ENCODE data around the gene ABCC1.
"Not testable (repeated sequence)": the region's sequence is repeated elsewhere in the genome, so short reads cannot be mapped to it uniquely, and the experiment has no call there.

The ABCC1 gene

DNA sequence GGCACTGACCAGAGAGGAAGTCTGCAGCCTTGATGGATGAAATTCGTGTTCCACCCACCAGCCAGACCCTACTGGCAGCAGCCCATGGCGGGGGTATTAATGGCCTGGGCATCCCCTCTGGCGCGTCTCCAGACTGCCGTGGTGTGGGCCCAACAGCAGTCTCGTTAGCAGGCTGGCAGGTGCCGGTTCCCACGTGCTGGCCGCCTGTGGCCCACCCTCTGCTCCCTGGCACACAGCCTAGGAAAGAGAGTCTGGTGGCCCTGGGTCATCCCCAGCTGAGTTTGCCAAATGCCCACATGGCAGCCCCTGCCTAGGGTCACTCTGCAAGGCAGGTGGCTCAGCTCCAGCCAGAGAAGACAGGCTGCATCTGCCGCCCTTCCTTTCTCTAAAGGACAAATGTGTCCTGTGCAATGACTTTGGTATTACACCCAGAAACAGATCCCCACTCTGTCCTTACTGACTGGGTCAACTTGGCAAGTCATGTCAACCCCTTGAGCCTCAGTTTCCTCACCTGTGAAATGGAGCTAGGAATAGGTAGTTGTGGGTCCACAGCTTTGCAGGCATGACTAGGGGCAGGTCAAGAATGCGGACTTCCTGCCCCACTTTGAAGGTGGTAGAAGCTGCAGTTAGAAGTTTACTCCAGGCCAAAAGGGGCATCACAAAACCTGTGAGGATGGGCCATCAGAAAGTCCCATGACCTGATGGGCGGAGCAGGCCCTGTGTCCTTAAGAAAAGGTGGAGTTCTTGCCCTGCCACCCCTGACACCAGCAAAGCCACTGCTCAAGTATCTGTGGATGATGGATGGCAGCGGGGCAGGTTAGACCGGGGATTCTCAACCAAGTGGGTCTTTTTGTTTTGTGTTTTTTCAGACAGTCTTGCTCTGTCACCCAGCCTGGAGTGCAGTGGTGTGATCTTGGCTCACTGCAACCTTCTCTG lies 197.2 kb downstream of the ABCC1 start:
- DNase-seq: no peak

DNA sequence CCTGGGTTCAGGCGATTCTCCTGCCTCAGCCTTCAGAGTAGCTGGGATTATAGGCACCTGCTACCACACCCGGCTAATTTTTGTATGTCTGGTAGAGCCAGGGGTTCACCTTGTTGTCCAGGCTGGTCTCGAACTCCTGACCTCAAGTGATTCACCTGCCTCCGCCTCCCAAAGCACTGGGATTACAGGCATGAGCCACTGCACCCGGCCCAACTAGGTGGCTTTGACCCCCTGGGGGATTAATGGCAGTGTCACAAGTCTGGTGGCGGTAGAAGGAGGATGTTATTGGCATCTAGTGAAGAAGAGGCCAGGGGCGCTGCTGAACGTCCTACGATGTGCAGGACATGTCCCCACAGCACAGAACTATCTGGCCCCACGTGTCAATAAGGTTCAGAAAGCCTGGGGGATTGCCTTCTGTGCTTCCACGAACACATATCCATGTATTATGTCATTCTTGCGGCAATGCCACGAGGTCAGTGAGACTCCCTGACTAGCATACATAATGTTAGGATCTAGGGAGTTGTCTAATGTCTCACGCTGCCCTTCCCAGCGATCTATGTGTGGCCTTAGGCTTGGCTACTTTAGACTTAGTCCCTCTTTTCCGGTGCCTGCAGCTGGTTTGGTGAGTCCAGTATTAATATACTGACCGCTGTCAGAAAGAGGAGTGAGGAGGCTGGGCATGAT lies 198.0 kb downstream of the ABCC1 start:
- DNase-seq: no peak

DNA sequence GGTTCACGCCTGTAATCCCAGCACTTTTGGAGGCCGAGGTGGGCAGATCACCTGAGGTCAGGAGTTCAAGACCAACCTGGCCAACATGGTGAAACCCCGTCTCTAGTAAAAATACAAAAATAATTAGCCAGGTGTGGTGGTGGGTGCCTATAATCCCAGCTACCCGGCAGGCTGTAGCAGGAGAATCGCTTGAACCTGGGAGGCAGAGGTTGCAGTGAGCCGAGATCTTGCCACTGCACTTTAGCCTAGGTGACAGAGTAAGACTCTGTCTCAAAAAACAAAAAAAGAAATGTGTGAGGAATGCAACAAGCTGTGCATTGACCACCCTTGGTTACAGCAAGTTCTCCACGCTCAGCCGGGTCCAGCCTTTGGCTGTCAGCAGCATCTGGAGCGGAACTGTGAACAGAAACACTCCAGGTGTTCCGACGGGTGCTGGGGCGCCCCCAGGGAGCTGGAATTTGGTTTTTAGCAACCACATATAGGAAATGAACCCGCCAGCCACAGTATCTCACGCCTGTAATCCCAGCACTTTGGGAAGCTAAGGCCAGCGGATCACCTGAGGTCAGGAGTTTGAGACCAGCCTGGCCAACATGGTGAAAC lies 198.7 kb downstream of the ABCC1 start:
- DNase-seq: not testable (repeated sequence)

DNA sequence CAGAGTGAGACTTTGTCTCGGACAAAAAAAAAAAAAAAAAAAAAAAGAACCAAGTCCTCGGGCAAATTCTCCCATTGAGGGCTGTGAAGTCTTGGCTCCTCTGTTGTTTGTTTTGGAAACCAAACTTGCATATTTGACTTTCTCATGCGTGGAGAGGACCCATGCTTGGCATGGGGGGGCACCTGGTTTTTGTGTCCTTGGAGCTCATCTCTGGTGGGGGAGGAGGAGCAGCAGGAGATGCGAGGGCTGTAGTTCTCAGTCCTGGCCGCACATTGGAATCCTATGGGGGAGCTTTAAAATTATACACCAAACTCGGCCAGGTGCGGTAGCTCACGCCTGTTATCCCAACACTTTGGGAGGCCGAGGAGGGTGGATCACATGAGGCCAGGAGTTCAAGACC lies 199.3 kb downstream of the ABCC1 start:
- no peak for DNase-seq

DNA sequence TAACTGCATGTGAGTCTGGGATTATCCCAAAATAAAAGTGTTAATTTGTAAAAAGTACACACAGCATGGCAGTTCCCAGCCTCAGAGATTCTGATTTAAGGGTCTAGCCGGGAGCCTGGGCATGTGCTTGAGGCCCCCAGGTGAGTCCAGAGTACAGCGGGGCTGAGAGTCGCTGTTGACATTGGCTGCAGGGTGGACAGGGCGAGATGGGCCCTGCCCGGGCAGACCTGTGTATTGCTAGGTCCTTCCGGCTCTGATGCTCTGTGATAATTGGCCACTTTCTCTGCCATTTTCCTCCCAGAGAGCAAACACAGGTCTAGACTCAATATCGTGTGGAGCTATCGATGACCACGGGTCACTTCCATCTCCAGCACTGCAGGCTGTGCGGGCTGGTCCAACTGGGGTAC lies 200.3 kb downstream of the ABCC1 start:
- no peak for DNase-seq

DNA sequence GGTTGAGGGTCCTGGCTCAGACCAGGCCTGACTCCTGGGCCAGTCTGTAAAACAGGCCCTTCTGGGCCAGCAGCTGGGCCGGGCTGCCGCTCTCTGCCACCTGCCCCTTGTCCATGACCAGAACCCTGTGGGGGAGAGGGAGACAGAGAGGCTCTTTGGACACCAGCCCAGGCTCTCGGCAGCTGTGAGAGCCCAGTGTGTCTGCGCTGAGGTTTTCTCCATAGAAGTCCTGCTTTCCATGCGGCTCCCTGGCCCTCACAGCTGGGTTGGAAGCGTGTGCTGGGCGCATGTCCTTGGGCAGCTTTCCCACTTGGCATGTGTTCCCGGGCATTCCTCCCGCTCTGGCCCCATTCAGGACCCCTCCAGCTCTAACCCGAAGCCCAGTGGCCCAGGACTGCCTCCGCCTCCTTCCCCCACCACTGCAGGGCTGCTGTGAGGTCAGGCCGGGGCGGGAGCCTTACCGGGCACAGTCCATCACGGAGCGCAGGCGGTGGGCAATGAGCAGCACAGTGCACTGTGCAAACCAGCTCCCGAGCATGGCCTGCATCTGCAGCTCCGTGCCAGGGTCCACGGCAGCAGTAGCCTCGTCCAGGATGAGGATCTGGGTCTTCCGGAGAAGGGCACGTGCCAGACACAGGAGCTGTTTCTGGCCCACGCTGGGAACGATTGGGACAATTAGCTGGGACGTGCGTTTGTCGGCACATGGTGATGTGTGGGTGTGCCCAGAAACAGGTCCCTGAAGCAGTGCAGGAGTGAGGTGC lies 200.9 kb downstream of the ABCC1 start:
- DNase-seq: no peak

DNA sequence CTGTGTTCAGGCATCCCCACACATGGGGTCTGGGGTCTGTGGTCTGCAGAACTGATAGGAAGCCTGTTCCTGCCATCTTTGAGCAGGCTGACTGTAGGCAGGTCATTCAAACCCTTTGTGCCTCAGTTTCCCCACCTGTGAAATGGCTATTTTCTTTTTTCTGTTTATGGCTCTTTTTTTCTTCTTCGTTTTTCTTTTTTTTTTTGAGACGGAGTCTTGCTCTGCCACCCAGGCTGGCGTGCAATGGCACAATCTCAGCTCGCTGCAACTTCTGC lies 201.4 kb downstream of the ABCC1 start:
- DNase-seq: no peak

DNA sequence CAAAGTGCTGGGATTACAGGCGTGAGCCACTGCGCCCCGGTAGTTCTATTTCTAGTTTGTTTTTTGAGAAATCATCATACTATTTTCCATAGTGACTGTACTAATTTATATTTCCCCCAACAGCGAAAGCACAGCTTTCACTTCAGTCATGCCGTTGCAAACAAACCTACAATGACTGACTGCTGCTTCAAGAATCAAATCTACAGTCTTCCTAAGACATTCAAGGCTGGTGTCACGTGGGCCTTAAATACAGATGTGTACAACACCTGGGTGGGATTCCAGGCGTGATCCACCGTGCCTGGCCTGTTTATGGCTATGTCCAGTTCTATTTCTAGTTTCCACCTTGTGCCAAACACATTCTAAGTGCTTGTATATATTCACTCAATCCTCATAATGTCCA lies 201.9 kb downstream of the ABCC1 start:
- no peak for DNase-seq

DNA sequence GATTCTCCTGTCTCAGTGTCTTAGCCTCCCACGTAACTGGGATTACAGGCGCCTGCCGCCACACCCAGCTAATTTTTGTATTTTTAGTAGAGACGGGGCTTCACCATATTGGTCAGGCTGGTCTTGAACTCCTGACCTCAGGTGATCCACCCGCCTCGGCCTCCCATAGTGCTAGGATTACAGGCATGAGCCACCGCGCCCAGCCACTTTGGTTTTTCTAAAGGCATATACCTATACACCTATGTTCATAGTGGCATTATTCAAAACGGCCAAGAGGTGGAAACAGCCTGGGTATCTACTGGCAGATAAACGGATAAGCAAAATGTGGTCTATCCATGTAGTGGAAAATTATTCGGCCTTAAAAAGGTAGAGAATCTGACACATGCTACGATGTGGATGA lies 203.6 kb downstream of the ABCC1 start:
- not testable (repeated sequence) for DNase-seq

DNA sequence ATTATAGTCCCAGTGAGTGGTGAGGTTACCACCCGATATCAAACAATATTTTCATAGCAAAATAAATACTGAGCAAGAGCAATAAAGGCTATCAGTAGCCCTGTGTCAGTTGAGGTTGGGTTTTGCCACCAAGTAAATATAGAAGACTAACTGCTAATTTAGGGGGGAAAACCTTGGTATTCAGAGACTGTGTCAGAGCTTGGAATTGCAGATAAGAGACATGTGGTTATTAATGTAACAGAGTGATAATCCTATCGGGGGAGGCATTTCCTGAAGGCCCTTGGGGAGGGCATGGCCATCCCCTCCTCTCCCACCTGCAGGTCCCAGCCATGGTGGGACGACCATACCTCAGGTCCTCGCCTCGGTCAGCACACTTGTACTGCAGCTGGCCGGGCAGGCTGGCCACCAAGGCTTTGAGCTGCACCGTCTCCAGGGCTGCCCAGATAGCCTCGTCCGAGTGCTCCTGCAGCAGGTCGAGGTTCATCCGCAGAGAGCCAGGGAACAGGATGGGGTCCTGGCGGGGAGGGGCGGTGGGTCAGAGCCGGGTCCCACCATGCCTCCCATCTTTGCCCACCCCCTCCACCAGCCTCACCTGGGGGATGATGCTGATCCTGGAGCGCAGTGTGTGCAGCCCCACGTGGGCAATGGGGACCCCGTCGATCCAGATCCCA lies 205.0 kb downstream of the ABCC1 start:
- no peak for DNase-seq

DNA sequence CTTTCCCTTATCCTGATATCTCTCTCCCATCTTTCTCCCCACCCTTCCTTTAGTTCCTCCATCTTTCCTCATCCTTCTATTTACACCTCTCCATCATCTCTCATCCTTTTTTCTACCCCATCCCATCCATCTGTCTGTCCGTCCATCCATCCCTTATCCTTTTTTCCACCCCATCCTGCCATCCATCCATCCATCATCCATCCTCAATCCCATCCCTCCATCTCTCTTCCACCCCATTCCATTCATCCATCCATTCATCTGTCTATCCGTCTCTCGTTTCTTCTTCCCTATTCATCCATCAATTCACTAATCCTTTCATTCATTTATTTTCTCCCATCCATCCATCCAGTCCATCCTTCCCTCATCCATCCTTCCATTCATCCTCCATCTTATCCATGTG lies 205.8 kb downstream of the ABCC1 start:
- no peak for DNase-seq

DNA sequence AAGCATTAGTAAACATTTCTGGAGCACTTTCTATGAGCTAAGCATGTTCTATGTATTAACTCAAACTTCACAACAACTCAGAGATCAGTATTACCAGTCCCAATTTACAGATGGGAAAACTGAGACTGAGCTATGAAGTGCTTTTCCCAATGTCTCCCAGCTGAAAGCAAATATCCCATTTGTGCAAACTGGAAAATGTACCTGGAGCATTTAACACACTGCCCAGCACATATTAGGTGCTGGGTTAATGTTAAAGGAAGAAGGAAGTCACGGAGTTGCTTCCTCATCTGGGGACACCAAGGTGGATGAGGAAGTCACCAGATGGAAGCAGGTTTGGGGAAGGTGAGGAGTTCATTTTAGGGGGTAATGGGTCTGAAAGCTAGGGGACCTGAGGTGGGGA lies 207.8 kb downstream of the ABCC1 start:
- DNase-seq: no peak

DNA sequence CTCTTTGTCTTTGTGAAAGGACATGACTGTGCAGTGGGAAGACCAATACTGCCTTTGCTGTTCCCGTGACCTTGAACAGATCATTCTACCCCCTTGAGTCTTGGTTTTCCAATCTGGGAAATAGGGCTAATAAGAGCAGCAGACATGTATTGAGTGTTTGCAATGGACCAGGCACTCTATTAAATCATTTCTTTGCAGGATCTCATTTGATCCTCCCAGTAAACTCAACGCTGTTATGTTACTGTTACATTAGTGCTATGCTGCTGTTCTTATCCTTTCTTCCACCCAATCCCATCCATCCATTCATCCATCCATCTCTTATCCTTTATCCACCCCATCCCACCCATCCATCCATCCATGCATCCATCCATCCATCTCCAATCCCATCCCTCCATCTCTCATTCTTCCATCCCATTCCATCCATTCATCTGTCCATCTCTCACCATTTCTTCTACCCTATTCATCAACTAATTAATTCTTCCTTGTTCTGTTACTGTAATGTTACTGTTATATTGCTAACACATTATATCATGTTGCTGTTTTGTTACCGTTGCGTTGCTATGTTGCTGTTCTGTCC lies 208.8 kb downstream of the ABCC1 start:
- DNase-seq: no peak

DNA sequence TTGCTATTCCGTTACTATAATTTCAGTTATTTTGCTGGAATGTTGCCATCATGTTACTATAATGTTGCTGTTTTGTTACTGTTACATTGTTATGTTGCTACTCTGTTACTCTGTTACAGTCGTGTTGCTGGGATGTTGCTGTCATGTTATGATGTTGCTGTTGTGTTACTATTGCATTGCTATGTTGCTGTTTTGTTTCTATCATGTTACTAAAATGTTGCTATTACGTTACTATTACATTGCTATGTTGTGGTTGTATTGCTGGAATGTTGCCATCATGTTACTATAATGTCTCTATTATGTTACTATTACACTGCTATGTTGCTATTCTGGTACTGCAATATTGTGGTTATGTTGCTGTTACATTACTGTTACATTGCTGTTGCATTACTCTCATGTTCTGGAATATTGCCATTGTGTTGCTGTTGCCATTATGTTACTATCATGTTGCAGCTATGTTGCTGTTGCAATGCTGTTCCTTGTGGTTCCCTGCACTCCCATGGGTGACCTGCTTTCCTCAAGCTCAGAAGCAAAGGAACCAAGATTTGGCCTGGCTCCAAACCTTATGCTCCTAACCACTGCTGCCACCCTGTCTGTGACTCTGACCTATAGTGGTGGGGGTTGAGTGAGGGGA lies 209.4 kb downstream of the ABCC1 start:
- no peak for DNase-seq

DNA sequence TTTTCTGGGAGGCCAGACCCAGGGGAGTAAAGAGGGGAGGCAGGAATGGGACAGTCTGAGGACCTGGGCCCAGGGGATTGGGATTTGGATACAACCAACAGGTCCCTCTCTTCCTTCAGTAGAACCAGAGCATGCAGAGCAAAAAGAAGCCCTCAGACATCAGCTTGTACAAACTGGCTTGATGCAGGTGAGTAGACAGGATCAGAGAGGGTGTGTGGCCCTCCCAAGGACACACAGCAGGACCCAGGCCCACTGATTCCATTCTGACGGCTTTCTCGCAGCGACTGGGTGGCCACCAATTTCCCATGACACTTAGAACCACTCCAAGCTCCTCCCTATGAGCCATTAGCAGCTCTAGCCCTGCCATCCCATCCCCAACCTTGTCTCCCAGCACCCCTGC lies 210.2 kb downstream of the ABCC1 start:
- no peak for DNase-seq

DNA sequence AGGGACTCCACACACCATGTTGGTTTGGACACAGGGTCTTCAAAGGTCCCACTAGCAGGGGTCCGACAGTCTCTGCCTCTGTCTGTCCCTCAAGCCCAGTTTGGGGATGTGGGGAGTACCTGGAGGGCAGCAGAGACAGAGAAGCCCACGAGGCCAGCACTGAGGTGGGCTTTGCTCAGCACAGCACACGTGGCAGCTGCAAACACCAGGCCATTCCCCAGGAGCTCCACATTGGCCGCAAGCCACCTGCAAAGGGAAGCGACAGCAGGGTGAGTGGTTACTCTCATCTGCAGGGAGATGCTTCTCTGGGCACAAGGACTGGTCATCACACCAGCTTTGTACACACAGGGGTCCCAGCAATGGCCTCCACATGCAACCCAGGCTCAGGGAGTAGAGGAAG lies 211.9 kb downstream of the ABCC1 start:
- no peak for DNase-seq

DNA sequence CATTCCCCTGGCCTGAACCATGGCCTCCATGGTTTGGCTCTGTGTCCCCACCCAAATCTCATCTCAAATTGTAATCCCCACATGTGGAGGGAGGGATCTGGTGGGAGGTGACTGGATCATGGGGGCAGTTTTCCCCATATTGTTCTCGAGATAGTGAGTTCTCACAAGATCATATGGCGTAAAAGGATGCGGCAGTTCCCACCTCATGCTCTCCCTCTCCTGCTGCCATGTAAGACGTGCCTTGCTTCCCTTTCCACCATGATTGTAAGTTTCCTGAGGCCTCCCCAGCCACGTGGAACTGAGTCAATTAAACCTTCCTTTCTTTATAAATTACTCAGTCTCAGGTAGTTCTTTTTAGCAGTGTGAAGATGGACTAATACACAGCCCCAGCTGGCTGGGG lies 212.4 kb downstream of the ABCC1 start:
- DNase-seq: not testable (repeated sequence)

DNA sequence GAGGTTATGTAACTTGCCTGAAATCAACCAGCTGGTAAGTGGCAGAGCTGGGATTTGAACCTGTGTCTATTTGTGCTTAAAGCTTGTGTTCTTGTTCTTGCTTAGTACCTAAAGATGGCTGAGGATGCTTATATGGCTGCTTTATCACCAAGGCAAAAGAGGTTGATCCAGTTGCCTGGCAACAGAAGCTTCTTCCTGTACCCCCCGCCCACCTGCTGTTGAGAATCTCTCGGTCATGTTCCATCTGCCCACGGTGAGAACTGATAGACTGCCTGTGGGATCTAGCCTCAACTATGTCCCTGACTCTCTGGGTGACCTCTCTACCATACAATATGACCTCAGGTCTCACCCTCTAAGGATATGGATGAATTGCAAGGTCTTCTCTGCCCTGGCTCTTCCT lies 213.2 kb downstream of the ABCC1 start:
- no peak for DNase-seq

DNA sequence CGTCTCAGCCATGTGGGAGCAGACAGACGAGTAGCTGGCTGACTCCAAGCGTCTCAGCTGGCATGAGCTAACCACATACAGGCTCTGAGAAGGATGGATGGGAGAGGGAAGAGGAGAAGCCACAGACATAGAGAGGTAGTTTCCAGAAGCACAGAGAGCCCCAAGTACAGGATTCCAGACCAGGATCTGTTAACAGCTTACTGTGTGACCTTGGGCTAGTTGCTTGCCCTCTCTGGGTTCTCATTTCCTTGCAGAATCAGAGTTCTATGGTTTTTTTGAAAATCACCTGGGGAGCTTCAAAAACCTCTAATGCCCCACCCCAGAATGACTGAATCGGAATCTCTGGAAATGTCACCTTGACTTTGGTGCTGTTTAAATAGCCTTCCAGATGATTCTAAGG lies 213.7 kb downstream of the ABCC1 start:
- DNase-seq: no peak

DNA sequence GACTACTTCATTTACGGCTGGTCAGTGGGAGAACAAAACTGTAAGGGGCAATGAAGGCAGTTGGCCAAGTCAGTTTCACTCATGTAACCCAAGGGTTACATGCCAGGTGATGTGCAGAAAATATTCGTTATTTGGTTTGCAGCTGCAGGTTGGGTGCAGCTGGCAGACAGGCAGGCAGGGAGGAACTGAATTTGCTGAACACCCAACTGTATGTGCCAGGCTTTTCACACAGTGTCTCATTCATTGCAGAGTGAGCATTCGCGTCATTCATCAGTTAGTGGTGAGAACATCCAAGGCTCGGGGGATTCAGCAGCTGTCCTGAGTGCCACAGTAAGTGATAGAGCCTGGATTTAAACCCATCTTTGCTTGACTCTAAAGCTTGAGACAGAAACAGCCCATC lies 214.2 kb downstream of the ABCC1 start:
- DNase-seq: no peak

DNA sequence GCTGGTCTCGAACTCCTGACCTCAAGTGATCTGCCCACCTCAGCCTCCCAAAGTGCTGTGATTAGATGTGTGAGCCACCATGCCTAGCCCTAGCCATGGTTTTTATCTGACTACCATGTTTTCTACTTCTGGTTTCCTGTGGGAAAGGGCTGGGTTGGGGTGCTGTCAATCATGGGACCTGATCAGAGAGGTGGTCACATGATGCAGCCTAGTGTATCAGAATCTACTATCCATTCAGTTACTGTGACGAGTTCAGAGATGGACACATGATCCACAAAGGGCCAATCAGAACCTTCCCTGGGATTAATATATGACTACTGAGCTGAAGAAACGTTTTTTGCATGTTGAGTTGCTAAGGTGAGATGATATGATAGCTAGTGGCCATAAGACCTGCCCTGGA lies 214.8 kb downstream of the ABCC1 start:
- no peak for DNase-seq

DNA sequence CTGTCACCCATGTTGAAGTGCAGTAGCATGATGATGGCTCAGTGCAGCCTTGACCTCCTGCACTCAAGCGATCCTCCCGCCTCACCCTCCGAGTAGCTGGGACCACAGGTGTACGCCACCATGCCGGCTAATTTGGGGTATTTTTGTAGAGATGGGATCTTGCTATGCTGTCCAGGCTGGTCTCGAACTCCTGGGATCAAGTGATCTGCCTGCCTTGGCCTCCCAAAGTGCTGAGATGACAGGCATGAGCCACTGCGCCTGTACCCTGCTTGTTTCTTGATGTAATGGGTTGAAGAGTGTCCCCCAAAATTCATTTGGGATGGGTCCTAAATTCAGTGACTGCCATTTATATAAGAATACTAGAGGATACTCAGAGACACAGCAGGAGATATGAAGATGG lies 216.7 kb downstream of the ABCC1 start:
- no peak for DNase-seq
